Chondrocyte (in vitro differentiated cells): ENCODE data around the gene CDC42BPB. TPM values are rescaled to one million over a fixed set of nuclear protein-coding genes. Genes with fewer than 3 reads are reported as not detected.

ENCODE experiments used
- DNase-seq: peaks from one replicate; pipeline ENCODE4 v3.0.0; 2021; ENCODE audit warnings: mixed read lengths, low spot score
- H3K27ac Mint-ChIP-seq: one replicate; pipeline ENCODE4 v1.8.0; 2021; ENCODE audit warnings: mild to moderate bottlenecking, moderate library complexity, mixed read lengths; ENCODE audit not compliant: unreplicated experiment
- H3K27me3 Mint-ChIP-seq: 2 replicates; pipeline ENCODE4 v1.8.0; 2021; ENCODE audit warnings: low read depth, mixed read lengths
- H3K36me3 Mint-ChIP-seq: 2 replicates; pipeline ENCODE4 v1.8.0; 2021; ENCODE audit warnings: low read depth, mixed read lengths
- H3K4me1 Mint-ChIP-seq: 2 replicates; pipeline ENCODE4 v1.8.0; 2021; ENCODE audit warnings: low read depth, mild to moderate bottlenecking, mixed read lengths
- H3K4me3 Mint-ChIP-seq: one replicate; pipeline ENCODE4 v1.8.0; 2021; ENCODE audit warnings: mild to moderate bottlenecking, moderate library complexity, mixed read lengths; ENCODE audit not compliant: unreplicated experiment
- H3K9me3 Mint-ChIP-seq: 2 replicates; pipeline ENCODE4 v1.8.0; 2021; ENCODE audit warnings: low read depth, mixed read lengths
- CTCF ChIP-seq: fragments of 200-600 bp; sonication (generic); IDR thresholded peaks from 2 replicates; pipeline ENCODE4 v1.5.0; 2021; ENCODE audit warnings: antibody characterized with exemption, mild to moderate bottlenecking, moderate library complexity
- total RNA-seq: library from RNA; stranded (reverse); gene quantifications from 3 replicates; pipeline ENCODE4 v1.2.1, GENCODE V29; 2021

The CDC42BPB gene
- total RNA-seq, 1 donor from 2014 or later: 106 TPM

GRCh38 chr14:103087343-103087835 lies 30.0 kb upstream of the CDC42BPB start:
- H3K36me3 Mint-ChIP-seq: no peaks in the 10 kb centered on the region
- H3K27ac Mint-ChIP-seq: no peak overlapping the region
- DNase-seq: no peak
- no peaks in the 10 kb centered on the region for H3K9me3 Mint-ChIP-seq
- no peak for TF ChIP-seq CTCF
- H3K4me1 Mint-ChIP-seq: peaks cover 3% of the 10 kb centered on the region
- H3K27me3 Mint-ChIP-seq: peaks cover 8% of the 10 kb centered on the region
- H3K4me3 Mint-ChIP-seq: no peak overlapping the region

GRCh38 chr14:103086771-103087342 lies 29.5 kb upstream of the CDC42BPB start:
- no peaks in the 10 kb centered on the region for H3K9me3 Mint-ChIP-seq
- DNase-seq: no peak
- no peak overlapping the region for H3K27ac Mint-ChIP-seq
- TF ChIP-seq CTCF: no peak
- peaks cover 3% of the 10 kb centered on the region for H3K4me1 Mint-ChIP-seq
- H3K4me3 Mint-ChIP-seq: no peak overlapping the region
- H3K27me3 Mint-ChIP-seq: peaks cover 8% of the 10 kb centered on the region
- H3K36me3 Mint-ChIP-seq: no peaks in the 10 kb centered on the region

- Mint-ChIP-seq H3K36me3 (no peaks in the 10 kb centered on the region), H3K4me3 (no peak overlapping the region), H3K4me1 (peaks cover 3% of the 10 kb centered on the region), H3K27me3 (peaks cover 8% of the 10 kb centered on the region), H3K27ac (no peak overlapping the region), H3K9me3 (no peaks in the 10 kb centered on the region)
- TF ChIP-seq CTCF: peak; percentile 53
- no peak for DNase-seq
Measured at GRCh38 chr14:103085106-103086091, 28.1 kb upstream of the CDC42BPB start.

- no peak within 1 kb of the TSS for H3K27ac Mint-ChIP-seq
- peak within 1 kb of the TSS; percentile 17 for H3K4me3 Mint-ChIP-seq
- peaks cover 3% of the 10 kb centered on the region for H3K4me1 Mint-ChIP-seq
- DNase-seq: no peak
- TF ChIP-seq CTCF: no peak
- H3K9me3 Mint-ChIP-seq: no peaks in the 10 kb centered on the region
- H3K36me3 Mint-ChIP-seq: no peaks in the 10 kb centered on the region
- peaks cover 8% of the 10 kb centered on the region for H3K27me3 Mint-ChIP-seq
Measured at GRCh38 chr14:103084021-103084919, 26.9 kb upstream of the CDC42BPB start, which contains the start of gene LBHD2. LBHD2 (plus strand) TSS chr14:103084210; CDS start chr14:103086013, 1,803 bp downstream.
